ENCODE measurements around the gene FAM209A. TPM values are rescaled to one million over a fixed set of nuclear protein-coding genes. Genes with fewer than 3 reads are reported as not detected.
"Not testable (repeated sequence)": the region's sequence is repeated elsewhere in the genome, so short reads cannot be mapped to it uniquely, and the experiment has no call there.

FAM209A gene
- polyA plus RNA-seq, 3 donors = 0.26 to 0.62 TPM; not detected in 1

GRCh38 chr20:56537997-56538396 is 13.5 kb downstream of the FAM209A start:
- no peak for DNase-seq

DNA sequence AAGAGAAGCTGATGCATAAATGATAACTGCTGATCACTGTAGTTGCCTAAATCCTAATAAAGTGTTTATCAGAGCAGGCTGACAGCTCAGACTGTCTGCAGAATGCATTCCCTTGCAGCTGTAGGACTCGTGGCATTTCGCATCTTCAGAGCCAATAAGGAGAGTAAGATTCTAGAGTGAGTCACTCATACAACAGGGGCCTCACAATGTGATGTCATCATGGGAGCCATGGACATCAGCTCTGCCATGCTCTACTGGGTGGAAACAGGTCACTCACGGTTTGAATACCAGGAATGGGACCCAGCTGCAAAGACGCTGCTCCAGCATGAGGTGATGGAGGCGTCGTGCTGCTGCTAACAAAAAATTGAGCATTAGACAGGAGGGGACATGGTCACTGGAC is 15.9 kb downstream of the FAM209A start:
- no peak for DNase-seq

- no peak for DNase-seq
These were observed 18.0 kb downstream of the FAM209A start for GRCh38 chr20:56542489-56543030.

DNA sequence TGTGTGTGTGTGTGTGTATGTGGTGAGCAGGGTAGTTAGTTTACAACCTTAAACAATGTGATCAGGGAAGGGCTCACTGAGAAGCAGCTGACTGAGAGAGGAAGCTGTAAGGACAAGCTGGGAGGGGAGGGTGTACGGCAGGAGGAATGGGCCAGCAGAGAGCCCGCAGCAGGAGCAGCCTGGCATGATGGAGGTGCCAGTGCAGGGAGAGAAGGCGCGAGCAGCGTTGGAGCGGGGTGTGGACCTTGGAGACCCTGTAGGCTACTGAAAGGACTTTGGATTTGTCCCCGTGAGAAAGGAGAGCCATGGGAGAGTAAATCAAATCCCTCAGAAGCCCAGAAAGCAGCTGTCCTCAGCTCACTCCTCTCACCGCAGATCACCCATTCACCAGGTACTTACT is 27.0 kb downstream of the FAM209A start:
- no peak for DNase-seq

DNA sequence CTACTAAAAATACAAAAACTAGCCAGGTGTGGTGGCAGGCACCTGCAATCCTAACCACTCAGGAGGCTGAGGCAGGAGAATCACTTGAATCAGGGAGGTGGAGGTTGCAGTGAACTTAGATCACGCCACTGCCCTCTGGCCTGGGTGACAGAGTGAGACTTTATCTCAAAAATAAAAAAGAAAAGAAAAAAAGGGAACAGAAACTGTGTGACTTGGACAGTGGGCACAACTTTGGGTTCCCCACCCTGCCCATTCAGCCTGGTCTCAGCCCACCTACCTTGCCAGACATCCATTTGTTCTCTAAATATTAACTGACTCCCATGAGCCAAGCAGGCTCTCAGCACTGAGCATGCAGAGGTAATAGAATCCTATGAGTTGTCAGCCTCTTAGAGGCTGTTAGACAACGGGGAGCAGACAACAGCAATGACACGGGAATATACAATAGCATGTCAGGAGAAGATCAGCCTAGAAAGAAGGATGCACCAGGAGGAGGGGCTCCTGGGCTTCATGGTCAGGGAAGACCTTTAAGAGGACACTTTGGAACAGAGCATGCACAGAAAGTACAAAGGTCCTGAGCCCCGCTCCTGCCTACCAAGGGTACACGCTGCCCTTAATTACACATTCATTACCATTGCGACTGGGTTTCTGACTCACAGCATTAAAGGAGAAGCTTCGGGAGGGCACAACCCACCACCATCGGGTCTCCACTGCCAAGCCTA is 28.5 kb downstream of the FAM209A start:
- DNase-seq = no peak

DNA sequence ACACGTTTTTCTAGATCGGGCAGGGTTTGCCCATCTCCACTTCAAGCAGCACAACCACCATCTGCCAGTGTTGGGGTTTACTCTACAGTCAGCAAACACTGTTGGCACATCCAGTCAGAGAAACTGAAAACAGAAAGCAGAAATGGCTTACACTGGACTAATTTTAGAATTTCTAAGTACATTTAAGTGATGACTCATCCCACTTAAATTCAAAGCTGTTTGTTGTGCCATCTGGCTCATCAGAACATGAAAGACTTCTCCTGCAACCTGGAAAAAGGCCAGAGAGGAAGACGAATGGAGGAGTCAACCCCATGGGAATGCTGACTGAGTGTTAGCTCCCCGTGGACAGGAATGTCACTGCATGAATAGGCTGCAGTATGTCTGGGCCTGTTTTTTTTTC is 30.3 kb downstream of the FAM209A start:
- peak; percentile 11 for DNase-seq

DNA sequence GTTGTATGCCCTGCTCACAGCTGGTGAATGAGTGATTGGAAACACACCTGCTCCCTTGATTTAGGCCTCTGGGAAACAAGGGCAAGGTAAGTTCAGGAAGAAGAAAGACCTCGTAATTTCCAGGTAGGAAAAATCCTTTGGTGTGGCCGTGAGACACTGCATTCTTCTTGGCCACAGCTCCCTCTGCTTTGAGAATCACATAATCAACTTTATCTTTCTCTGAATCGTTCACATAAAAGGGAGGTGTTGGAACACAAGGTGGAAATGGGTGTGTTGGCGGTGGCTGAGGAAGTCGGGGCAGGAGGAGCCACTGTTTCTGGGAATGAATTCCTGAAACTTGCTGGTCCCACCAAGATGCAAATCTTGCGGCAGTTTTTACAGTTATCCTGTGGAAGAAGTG is 34.4 kb downstream of the FAM209A start:
- DNase-seq = no peak

- not testable (repeated sequence) for DNase-seq
These were observed 40.0 kb downstream of the FAM209A start for GRCh38 chr20:56564526-56564925.

GRCh38 chr20:56565511-56565910 is 41.0 kb downstream of the FAM209A start:
- no peak for DNase-seq

DNA sequence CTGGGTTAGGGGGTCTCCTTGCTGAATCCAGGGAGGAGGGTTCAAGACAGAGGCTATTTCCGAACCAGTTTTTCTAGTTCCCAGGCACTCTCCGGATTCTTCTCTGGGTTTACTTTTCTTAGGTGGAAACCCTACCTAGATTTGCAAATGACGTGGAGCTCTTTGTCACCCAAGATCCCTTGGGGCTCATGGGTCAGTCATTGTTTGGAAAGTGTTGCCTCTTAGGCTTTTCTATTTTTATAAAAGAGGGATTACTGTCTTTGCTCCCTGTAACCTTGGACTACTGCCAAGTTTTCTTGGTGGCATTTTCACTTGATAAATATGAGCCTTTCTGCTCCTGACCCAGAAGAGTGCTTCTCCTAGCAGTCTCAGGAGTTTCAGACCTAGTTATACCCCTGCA is 42.1 kb downstream of the FAM209A start:
- peak; percentile 14 for DNase-seq

DNA sequence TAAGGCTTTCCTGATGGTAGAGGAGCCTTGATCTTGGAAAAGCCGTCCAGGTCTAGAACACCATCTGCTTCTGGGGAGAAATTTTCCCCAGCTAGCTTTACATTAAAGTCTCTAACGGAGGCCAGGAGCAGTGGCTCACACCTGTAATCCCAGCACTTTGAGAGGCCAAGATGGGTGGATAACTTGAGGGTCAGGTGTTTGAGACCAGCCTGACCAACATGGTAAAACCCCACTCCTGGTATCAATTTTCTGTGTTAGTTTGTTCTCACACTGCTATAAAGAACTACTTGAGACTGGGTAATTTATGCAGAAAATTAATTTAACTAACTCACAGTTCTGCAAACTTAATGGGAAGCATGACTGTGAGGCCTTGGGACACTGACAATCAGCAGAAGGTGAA is 46.3 kb downstream of the FAM209A start:
- DNase-seq = no peak

GRCh38 chr20:56572172-56572571 is 47.6 kb downstream of the FAM209A start:
- DNase-seq = no peak

GRCh38 chr20:56573986-56574385 is 49.4 kb downstream of the FAM209A start:
- DNase-seq = no peak

DNA sequence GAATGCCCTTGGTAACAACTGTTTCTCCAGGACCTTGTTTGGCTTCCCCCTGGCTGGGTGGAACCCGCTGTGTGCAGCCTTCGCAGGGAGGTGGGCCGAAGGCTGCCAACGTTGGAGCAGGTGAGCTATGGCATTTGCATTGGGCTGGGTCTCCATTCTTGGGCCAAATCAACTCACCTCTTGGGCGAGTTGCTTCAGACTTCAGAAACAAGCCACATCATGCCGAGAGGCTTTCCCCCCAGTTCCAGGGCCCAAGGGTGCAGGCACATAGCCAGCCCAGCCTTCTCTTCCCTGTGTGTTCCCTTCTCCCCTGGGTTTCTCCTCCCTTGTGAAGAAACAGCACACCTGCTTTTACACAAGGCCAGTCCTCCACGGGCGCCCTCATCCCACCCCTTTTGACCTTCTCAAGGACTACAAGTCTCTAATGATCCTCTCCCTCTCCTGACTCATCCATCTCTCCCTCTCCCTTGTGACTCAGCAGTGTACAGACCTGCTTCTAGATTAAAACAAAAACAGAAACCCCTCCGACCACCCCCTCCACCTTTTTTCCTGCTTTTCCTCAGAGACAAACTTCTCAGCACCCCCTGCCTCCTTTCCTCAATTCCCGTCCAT is 50.1 kb downstream of the FAM209A start:
- no peak for DNase-seq

GRCh38 chr20:56575157-56575556 is 50.6 kb downstream of the FAM209A start:
- no peak for DNase-seq

Other genes with a start within 250 kb of the FAM209A start
- 10 to 100 TPM; 34.9 to 38.6 (median 36.5) TPM for gene FAM210B, start 165.8 kb upstream of the FAM209A start, polyA plus RNA-seq (ENCODE audit: insufficient read length in 3 of 3)
- 10 to 100 TPM; 16.2 to 17.3 (median 16.9) TPM for gene AURKA, start 132.5 kb upstream of the FAM209A start, polyA plus RNA-seq (ENCODE audit: insufficient read length in 3 of 3)
- 10 to 100 TPM; 42.1 to 44.2 (median 43.1) TPM for gene CSTF1, start 132.1 kb upstream of the FAM209A start, polyA plus RNA-seq (ENCODE audit: insufficient read length in 3 of 3)
- 1 to 10 TPM; 2.3 to 2.6 (median 2.5) TPM for gene CASS4, start 112.5 kb upstream of the FAM209A start, polyA plus RNA-seq (ENCODE audit: insufficient read length in 3 of 3)
- 100 to 1,000 TPM; 112 to 130 (median 120) TPM for gene RTF2, start 56.1 kb upstream of the FAM209A start, polyA plus RNA-seq (ENCODE audit: insufficient read length in 3 of 3)
- gene FAM209B, start 8.5 kb downstream of the FAM209A start, polyA plus RNA-seq (ENCODE audit: insufficient read length in 3 of 3) = under 1 TPM in 2 of 3 donors, not detected in 1; 0.33 to 0.48 TPM
- under 1 TPM; 0.81 to 0.88 (median 0.87) TPM for gene TFAP2C, start 104.6 kb downstream of the FAM209A start, polyA plus RNA-seq (ENCODE audit: insufficient read length in 3 of 3)